Measurements from ENCODE around the gene GLB1L.

DNA sequence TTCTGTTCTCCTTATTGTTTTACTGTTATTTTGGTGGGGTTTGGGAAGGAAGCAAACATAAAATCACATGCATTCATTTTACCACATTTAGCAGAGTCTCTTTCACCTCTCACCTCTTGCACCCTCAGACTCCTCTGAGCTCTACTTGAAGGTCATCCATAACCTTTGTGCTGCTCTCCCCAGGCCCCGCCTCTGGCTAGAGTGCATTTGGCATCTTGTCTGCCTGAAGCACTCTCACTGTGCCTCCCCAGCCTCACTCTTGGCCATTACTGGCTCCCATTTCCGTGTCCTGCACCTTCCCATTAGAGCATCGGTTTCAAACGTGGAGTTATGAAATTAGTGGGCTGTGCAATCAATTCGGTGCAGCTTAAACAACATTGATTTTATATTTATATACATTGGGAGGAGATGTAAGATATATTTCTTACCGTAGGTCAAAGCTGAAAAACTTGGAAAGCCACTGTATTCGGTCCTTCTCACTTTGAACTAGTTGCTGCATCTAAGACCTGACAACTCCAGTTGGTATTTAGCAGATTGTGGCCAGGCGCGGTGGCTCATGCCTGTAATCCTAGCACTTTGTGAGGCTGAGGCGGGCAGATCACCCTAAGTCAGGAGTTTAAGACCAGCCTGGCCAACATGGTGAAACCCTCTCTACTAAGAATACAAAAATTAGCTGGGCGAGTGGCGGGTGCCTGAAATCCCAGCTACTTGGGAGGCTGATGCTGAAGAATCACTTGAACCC, 45.6 kb downstream of the GLB1L start:
- TF ChIP-seq POLR2A (IDR thresholded peaks at IDR 0.05), result no peak
- TF ChIP-seq, protein P1, sequence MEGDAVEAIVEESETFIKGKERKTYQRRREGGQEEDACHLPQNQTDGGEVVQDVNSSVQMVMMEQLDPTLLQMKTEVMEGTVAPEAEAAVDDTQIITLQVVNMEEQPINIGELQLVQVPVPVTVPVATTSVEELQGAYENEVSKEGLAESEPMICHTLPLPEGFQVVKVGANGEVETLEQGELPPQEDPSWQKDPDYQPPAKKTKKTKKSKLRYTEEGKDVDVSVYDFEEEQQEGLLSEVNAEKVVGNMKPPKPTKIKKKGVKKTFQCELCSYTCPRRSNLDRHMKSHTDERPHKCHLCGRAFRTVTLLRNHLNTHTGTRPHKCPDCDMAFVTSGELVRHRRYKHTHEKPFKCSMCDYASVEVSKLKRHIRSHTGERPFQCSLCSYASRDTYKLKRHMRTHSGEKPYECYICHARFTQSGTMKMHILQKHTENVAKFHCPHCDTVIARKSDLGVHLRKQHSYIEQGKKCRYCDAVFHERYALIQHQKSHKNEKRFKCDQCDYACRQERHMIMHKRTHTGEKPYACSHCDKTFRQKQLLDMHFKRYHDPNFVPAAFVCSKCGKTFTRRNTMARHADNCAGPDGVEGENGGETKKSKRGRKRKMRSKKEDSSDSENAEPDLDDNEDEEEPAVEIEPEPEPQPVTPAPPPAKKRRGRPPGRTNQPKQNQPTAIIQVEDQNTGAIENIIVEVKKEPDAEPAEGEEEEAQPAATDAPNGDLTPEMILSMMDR (IDR thresholded peaks at IDR 0.05), result no peak

Data from sigmoid colon (tissue), 3 donors.